K562 (cell line): ENCODE results near the gene CERS6.

ENCODE experiments used
- CREB1 ChIP-seq, 2 experiments: sonication (generic) in 1 of 2; formaldehyde crosslinking in 1 of 2; IDR thresholded peaks; 2 replicates each; pipeline versions ENCODE4 v1.6.1 to v1.8.0; 2012 to 2022; ENCODE audit warnings: inconsistent platforms in 1 of 2, mild to moderate bottlenecking in 1 of 2, missing genetic modification reagents in 1 of 2, moderate library complexity in 1 of 2
- CREM ChIP-seq: IDR thresholded peaks from 2 replicates; pipeline ENCODE4 v1.6.1; 2014; ENCODE audit warnings: antibody characterized with exemption, low read depth
- CTCF ChIP-seq, 3 experiments: IDR thresholded peaks in 2 of 3; conservative IDR thresholded peaks in 1 of 3; 2 replicates each; pipeline ENCODE4 v1.5.1; 2011 to 2012; ENCODE audit warnings: low read length in 3 of 3, mild to moderate bottlenecking in 3 of 3, control low read depth in 2 of 3, improper control_type of control experiment in 1 of 3, inconsistent platforms in 1 of 3, low read depth in 1 of 3, mixed read lengths in 1 of 3, moderate library complexity in 1 of 3; ENCODE audit not compliant: insufficient read depth in 2 of 3
- EP300 ChIP-seq: IDR thresholded peaks from 2 replicates; pipeline ENCODE4 v1.6.1; 2012; ENCODE audit warnings: low read length, improper control_type of control experiment
- KAT7 ChIP-seq: sonication (generic); formaldehyde crosslinking; IDR thresholded peaks from 2 replicates; pipeline ENCODE4 v1.8.0; 2022; ENCODE audit warnings: missing genetic modification reagents, mild to moderate bottlenecking, borderline replicate concordance
- KLF13 ChIP-seq: fragments of 450-650 bp; IDR thresholded peaks from 2 replicates; pipeline ENCODE4 v1.6.1; 2016; ENCODE audit warnings: missing genetic modification characterization, low read depth, mild to moderate bottlenecking, missing compliant biosample characterization, moderate library complexity, borderline replicate concordance
- POLR2A ChIP-seq: fragments of 450-650 bp; conservative IDR thresholded peaks from 2 replicates; pipeline ENCODE4 v1.6.1; 2016
- SREBF1 ChIP-seq: fragments of 150-350 bp; IDR thresholded peaks from 2 replicates; pipeline ENCODE4 v1.6.1; 2014; ENCODE audit warnings: antibody characterized with exemption, low read depth, low read length, borderline replicate concordance
- USF2 ChIP-seq: sonication (generic); formaldehyde crosslinking; IDR thresholded peaks from 2 replicates; pipeline ENCODE4 v1.5.0; 2020; ENCODE audit warnings: missing genetic modification reagents
- ZFX ChIP-seq: sonication (generic); formaldehyde crosslinking; IDR thresholded peaks from 2 replicates; pipeline ENCODE4 v1.8.0; 2022; ENCODE audit warnings: mild to moderate bottlenecking, missing genetic modification reagents, moderate library complexity
- ZNF24 ChIP-seq: fragments of 450-650 bp; IDR thresholded peaks from 2 replicates; pipeline ENCODE4 v1.6.1; 2016
- ZNF324 ChIP-seq: fragments of 250-450 bp; sonication (Bioruptor Pico); IDR thresholded peaks from 2 replicates; pipeline ENCODE4 v1.4.0; 2020; ENCODE audit warnings: mild to moderate bottlenecking

GRCh38 chr2:168620554-168620953 lies 164.5 kb downstream of the CERS6 start:
- TF ChIP-seq CTCF (IDR thresholded peaks at IDR 0.05 in 2 of 3, conservative IDR thresholded peaks at IDR 0.05 in 1 of 3; ENCODE audit: insufficient read depth in 2 of 3, low read depth in 1 of 3, low read length in 3 of 3), result no peak
- no peak for TF ChIP-seq USF2
- no peak for TF ChIP-seq POLR2A
- TF ChIP-seq CREM, result no peak
- no peak for TF ChIP-seq KAT7 (CRISPR knock-in tag)
- TF ChIP-seq EP300, result no peak
- TF ChIP-seq ZNF324 (CRISPR knock-in tag), result no peak
- TF ChIP-seq KLF13 (tag), result no peak
- no peak for TF ChIP-seq ZNF24
- no peak for TF ChIP-seq CREB1 (IDR thresholded peaks at IDR 0.05)
- no peak for TF ChIP-seq CREB1 (CRISPR knock-in tag; IDR thresholded peaks at IDR 0.05)
- no peak for TF ChIP-seq SREBF1
- no peak for TF ChIP-seq ZFX (CRISPR knock-in tag)
